Hepatocyte (in vitro differentiated cells): ENCODE measurements around the gene VWA5A. TPM values are rescaled to one million over a fixed set of nuclear protein-coding genes. Genes with fewer than 3 reads are reported as not detected.

Source experiments
- DNase-seq: peaks from one replicate; pipeline ENCODE4 v3.0.0-alpha.2; 2016; ENCODE audit warnings: low spot score
- H2AFZ ChIP-seq: fragments of 200-600 bp; sonication (generic); 2 replicates; pipeline ENCODE4 v1.6.0; 2016; ENCODE audit warnings: antibody characterized with exemption, mild to moderate bottlenecking
- H3K27ac ChIP-seq: fragments of 200-600 bp; sonication (generic); 2 replicates; pipeline ENCODE4 v1.5.1; 2016; ENCODE audit warnings: mild to moderate bottlenecking
- H3K27me3 ChIP-seq: fragments of 200-600 bp; sonication (generic); 2 replicates; pipeline ENCODE4 v1.6.1; 2016
- H3K36me3 ChIP-seq: fragments of 200-600 bp; sonication (generic); replicated peaks from 2 replicates; pipeline ENCODE4 v1.5.1; 2016; ENCODE audit warnings: low read depth; ENCODE audit not compliant: insufficient read depth
- H3K4me1 ChIP-seq: fragments of 200-600 bp; sonication (generic); 2 replicates; pipeline ENCODE4 v1.5.1; 2016; ENCODE audit warnings: mild to moderate bottlenecking, moderate library complexity; ENCODE audit not compliant: insufficient read depth
- H3K4me2 ChIP-seq: fragments of 200-600 bp; sonication (generic); 2 replicates; pipeline ENCODE4 v1.6.0; 2016
- H3K4me3 ChIP-seq: fragments of 200-600 bp; sonication (generic); 2 replicates; pipeline ENCODE4 v1.5.1; 2016; ENCODE audit warnings: mild to moderate bottlenecking
- H3K79me2 ChIP-seq: fragments of 200-600 bp; sonication (generic); 2 replicates; pipeline ENCODE4 v1.6.0; 2017; ENCODE audit warnings: mild to moderate bottlenecking
- H3K9me2 ChIP-seq: fragments of 200-600 bp; sonication (generic); replicated peaks from 2 replicates; pipeline ENCODE4 v1.6.0; 2017; ENCODE audit warnings: mild to moderate bottlenecking; ENCODE audit not compliant: insufficient read depth
- H3K9me3 ChIP-seq: fragments of 200-600 bp; sonication (generic); 2 replicates; pipeline ENCODE4 v1.5.1; 2016; ENCODE audit warnings: low read depth, mild to moderate bottlenecking
- H4K20me1 ChIP-seq: fragments of 200-600 bp; sonication (generic); 2 replicates; pipeline ENCODE4 v1.6.0; 2016; ENCODE audit warnings: mild to moderate bottlenecking; ENCODE audit not compliant: insufficient read depth, poor library complexity, severe bottlenecking
- EZH2 ChIP-seq: fragments of 200-600 bp; sonication (generic); IDR thresholded peaks from 2 replicates; pipeline ENCODE4 v1.6.1; 2016; ENCODE audit warnings: antibody characterized with exemption, mild to moderate bottlenecking, borderline replicate concordance
- EZH2phosphoT487 ChIP-seq: fragments of 200-600 bp; sonication (generic); IDR thresholded peaks from one replicate; pipeline ENCODE4 v1.6.1; 2018; ENCODE audit warnings: antibody characterized with exemption, mild to moderate bottlenecking, low read depth, moderate library complexity; ENCODE audit not compliant: unreplicated experiment, severe bottlenecking
- WGBS: methylation state at CpG from one replicate; pipeline ENCODE4 v1.1.6; 2016; ENCODE audit warnings: low lambda C conversion rate; ENCODE audit errors: missing lambda C conversion rate; 5-methylcytosine and 5-hydroxymethylcytosine counted together
- polyA plus RNA-seq: library from polyadenylated mRNA; unstranded; fragments of >200 nt; fragmentation: Nextera tagmentation; extraction: Ambion mirVana; gene quantifications from 2 replicates; pipeline ENCODE4 v1.2.1, GENCODE V29; 2016
- total RNA-seq: library from RNA; depleted of rRNA; stranded (reverse); fragments of >200 nt; gene quantifications from 2 replicates; pipeline ENCODE4 v1.2.3, GENCODE V29; 2014
- TF ChIP-seq, protein P1 (sequence below): fragments of 200-600 bp; sonication (generic); IDR thresholded peaks from 2 replicates; pipeline ENCODE4 v1.5.1; 2016; ENCODE audit warnings: antibody characterized with exemption, mild to moderate bottlenecking; ENCODE audit not compliant: poor library complexity

The VWA5A gene
- total and polyA plus RNA-seq, 2 experiments from 2014 or later = 21.6 to 26.3 TPM

DNA sequence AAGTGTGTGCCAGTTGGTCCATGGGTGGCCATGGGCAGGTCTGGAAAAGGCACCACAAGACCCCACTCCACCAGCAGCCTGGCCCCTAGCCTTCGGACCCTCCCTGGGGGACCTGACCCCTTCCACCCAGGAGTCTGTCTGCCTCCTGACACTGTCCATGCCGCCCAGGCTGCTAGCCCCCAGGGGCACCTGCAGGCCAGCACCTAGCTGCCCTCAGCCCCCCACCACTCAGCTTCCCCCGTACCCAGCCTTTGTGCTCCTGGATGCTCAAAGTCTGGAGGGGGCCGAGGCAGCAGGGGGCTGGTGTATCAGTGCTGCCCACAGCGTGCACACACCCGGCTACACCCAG, 39.8 kb upstream of the VWA5A start:
- Histone ChIP-seq H3K9me2 (no peaks in the 10 kb centered on the region), H3K27me3 (no peaks in the 10 kb centered on the region), H2AFZ (no peak overlapping the region), H3K4me3 (no peak overlapping the region), H3K27ac (no peak overlapping the region), H3K4me1 (no peaks in the 10 kb centered on the region), H3K79me2 (no peaks in the 10 kb centered on the region), H3K36me3 (no peaks in the 10 kb centered on the region), H3K4me2 (no peak overlapping the region), H3K9me3 (no peaks in the 10 kb centered on the region), H4K20me1 (no peaks in the 10 kb centered on the region)
- DNase-seq = no peak
- WGBS = 93% methylated on average over 6 of the region's 6 CpGs
- TF ChIP-seq EZH2phosphoT487 (no peak), EZH2 (no peak)
- TF ChIP-seq, protein P1, sequence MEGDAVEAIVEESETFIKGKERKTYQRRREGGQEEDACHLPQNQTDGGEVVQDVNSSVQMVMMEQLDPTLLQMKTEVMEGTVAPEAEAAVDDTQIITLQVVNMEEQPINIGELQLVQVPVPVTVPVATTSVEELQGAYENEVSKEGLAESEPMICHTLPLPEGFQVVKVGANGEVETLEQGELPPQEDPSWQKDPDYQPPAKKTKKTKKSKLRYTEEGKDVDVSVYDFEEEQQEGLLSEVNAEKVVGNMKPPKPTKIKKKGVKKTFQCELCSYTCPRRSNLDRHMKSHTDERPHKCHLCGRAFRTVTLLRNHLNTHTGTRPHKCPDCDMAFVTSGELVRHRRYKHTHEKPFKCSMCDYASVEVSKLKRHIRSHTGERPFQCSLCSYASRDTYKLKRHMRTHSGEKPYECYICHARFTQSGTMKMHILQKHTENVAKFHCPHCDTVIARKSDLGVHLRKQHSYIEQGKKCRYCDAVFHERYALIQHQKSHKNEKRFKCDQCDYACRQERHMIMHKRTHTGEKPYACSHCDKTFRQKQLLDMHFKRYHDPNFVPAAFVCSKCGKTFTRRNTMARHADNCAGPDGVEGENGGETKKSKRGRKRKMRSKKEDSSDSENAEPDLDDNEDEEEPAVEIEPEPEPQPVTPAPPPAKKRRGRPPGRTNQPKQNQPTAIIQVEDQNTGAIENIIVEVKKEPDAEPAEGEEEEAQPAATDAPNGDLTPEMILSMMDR = no peak

DNA sequence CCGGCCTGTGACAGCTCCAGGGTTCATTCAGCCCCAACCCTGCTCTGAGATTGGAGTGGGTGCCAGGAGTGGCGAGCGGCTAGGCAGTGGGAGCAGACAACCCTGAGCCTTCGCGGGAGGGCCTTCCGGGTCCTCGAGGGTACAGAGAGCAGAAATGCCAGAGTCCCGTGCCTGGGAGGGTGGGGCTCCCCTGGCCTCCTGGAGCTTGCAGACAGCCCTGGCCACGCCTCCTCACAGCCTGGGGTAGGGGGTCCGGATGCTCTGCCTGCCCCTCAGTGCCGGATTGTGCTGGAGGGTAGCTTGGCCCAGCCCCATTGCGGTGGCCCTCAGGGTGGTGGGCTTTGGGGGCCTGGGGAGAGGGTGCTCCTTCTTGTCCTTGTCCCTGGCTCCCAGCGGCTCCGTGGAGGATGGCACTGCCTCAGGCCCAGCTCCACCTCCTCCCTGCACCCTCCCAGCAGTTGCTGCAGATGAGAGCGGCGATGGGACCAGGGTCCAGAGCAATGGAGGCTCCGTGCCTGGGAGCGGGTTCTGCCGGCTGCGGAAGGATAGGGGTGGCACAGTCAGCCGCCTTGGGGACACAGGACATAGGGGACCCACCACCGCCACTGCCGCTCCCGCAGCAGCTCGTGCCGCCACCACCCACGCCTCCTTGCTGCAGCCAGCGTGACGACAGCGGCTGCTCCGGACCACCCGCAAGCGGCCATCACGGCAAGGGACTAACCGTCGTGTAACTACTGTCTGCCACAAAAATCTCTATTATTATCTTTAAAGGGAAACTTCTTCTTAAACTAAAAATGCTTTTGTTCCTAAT, 39.2 kb upstream of the VWA5A start:
- no peaks in the 10 kb centered on the region for H3K27me3 ChIP-seq
- no peak overlapping the region for H3K4me2 ChIP-seq
- no peaks in the 10 kb centered on the region for H3K36me3 ChIP-seq
- no peaks in the 10 kb centered on the region for H3K79me2 ChIP-seq
- H3K27ac ChIP-seq = no peak overlapping the region
- no peaks in the 10 kb centered on the region for H4K20me1 ChIP-seq
- H3K4me3 ChIP-seq = no peak overlapping the region
- H3K4me1 ChIP-seq = no peaks in the 10 kb centered on the region
- no peaks in the 10 kb centered on the region for H3K9me3 ChIP-seq
- H3K9me2 ChIP-seq = no peaks in the 10 kb centered on the region
- H2AFZ ChIP-seq = no peak overlapping the region
- 92% methylated on average over 36 of the region's 36 CpGs for WGBS
- DNase-seq = no peak
- TF ChIP-seq, protein P1 = no peak
- TF ChIP-seq EZH2phosphoT487 = no peak
- TF ChIP-seq EZH2 = no peak

DNA sequence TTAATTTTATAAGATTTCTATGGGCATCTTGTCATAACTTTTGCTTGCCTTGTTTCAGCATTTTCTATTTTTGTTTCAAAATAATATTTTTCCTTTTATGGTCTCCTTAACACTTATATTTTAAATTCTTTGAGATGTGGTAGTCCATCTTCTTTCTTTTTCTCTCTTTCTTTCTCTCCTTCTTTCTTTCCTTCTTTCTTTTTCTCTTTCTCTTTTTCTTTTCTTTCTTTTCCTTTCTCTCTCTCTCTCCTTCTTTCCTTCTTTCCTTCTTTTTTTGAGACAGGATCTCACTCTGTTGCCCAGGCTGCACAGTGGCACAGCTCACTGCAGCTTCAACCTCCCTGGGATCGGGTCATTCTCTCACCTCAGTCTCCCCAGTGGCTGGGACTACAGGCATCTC, 38.0 kb upstream of the VWA5A start:
- TF ChIP-seq, protein P1 = no peak
- TF ChIP-seq EZH2 (no peak), EZH2phosphoT487 (no peak)
- WGBS = 95% methylated on average over 1 of the region's 1 CpG
- Histone ChIP-seq H3K27me3 (no peaks in the 10 kb centered on the region), H3K4me2 (no peak overlapping the region), H3K4me1 (no peaks in the 10 kb centered on the region), H3K9me2 (no peaks in the 10 kb centered on the region), H4K20me1 (no peaks in the 10 kb centered on the region), H2AFZ (no peak overlapping the region), H3K9me3 (no peaks in the 10 kb centered on the region), H3K27ac (no peak overlapping the region), H3K4me3 (no peak overlapping the region), H3K79me2 (no peaks in the 10 kb centered on the region), H3K36me3 (no peaks in the 10 kb centered on the region)
- DNase-seq = no peak

DNA sequence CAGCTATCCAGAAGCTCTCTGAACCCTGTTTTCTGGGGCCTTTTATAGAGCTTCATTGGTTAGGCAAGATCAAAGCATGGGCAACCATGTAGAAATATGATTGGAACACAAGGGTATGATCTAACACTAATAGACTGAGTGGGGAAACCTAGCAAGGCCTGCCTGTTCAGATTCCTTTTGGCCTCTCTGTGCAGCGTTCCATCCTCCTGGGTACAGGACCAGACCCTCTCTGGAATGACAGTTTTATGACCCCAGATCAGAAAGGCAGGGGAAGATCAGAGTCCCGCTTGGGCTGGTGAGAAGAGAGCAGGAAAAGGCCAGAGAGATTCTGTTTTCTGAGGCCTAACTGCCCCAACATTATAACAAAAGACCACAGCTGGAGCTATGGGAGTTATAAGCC, 36.7 kb upstream of the VWA5A start:
- DNase-seq = no peak
- Histone ChIP-seq H3K4me2 (no peak overlapping the region), H3K27ac (no peak overlapping the region), H3K36me3 (no peaks in the 10 kb centered on the region), H3K4me1 (no peaks in the 10 kb centered on the region), H4K20me1 (no peaks in the 10 kb centered on the region), H3K79me2 (no peaks in the 10 kb centered on the region), H2AFZ (no peak overlapping the region), H3K4me3 (no peak overlapping the region), H3K9me2 (no peaks in the 10 kb centered on the region), H3K9me3 (no peaks in the 10 kb centered on the region), H3K27me3 (no peaks in the 10 kb centered on the region)
- WGBS = 26% methylated on average over 2 of the region's 2 CpGs
- TF ChIP-seq EZH2phosphoT487 (no peak), EZH2 (no peak)
- TF ChIP-seq, protein P1 = no peak
